HepG2 (cell line): ENCODE results near the gene LEPROT. TPM values are rescaled to one million over a fixed set of nuclear protein-coding genes. Genes with fewer than 3 reads are reported as not detected.

Experiments used
- AKAP8 ChIP-seq: sonication (generic); formaldehyde crosslinking; IDR thresholded peaks from 2 replicates; pipeline ENCODE4 v1.5.1; 2020; ENCODE audit warnings: mild to moderate bottlenecking, missing genetic modification reagents
- ETV6 ChIP-seq: sonication (generic); formaldehyde crosslinking; conservative IDR thresholded peaks from 2 replicates; pipeline ENCODE4 v1.4.0; 2020; ENCODE audit warnings: missing genetic modification reagents
- KLF6 ChIP-seq: IDR thresholded peaks from 2 replicates; pipeline ENCODE4 v1.8.0; 2016; ENCODE audit warnings: missing biosample characterization, missing genetic modification reagents
- NBN ChIP-seq: fragments of 450-650 bp; conservative IDR thresholded peaks from 2 replicates; pipeline ENCODE4 v1.6.1; 2017
- PLRG1 ChIP-seq: fragments of 450-650 bp; conservative IDR thresholded peaks from 2 replicates; pipeline ENCODE4 v1.6.1; 2016
- SMARCE1 ChIP-seq: fragments of 450-650 bp; IDR thresholded peaks from 2 replicates; pipeline ENCODE4 v1.6.1; 2017; ENCODE audit warnings: borderline replicate concordance
- TOE1 ChIP-seq: sonication (generic); formaldehyde crosslinking; IDR thresholded peaks from 2 replicates; pipeline ENCODE4 v1.4.0; 2020; ENCODE audit warnings: mild to moderate bottlenecking, missing genetic modification reagents
- ZNF33A ChIP-seq: sonication (generic); formaldehyde crosslinking; IDR thresholded peaks from 2 replicates; pipeline ENCODE4 v1.5.1; 2020; ENCODE audit warnings: missing genetic modification reagents, mild to moderate bottlenecking, moderate library complexity, borderline replicate concordance
- ZNF563 ChIP-seq: sonication (generic); formaldehyde crosslinking; IDR thresholded peaks from 2 replicates; pipeline ENCODE4 v1.8.0; 2022; ENCODE audit warnings: mild to moderate bottlenecking, moderate library complexity, missing genetic modification reagents
- ZNF790 ChIP-seq: sonication (generic); formaldehyde crosslinking; IDR thresholded peaks from 2 replicates; pipeline ENCODE4 v1.8.0; 2022; ENCODE audit warnings: missing genetic modification reagents, mild to moderate bottlenecking, borderline replicate concordance
- polyA plus RNA-seq, 8 experiments: library from polyadenylated mRNA; depleted of rRNA in 3 of 8; stranded (reverse) in 7 of 8; unstranded in 1 of 8; fragments of >200 nt; fragmentation: Illumina TruSeq in 4 of 8; extraction: Trizol in 4 of 8; gene quantifications; 2 replicates each; pipeline versions ENCODE4 v1.2.1 to v1.2.3, GENCODE V29; 2011 to 2016; ENCODE audit warnings: low read depth in 4 of 8, missing spikeins in 1 of 8, mixed read lengths in 1 of 8; ENCODE audit not compliant: insufficient read depth in 1 of 8
- total RNA-seq, 5 experiments: library from RNA; depleted of rRNA; stranded (reverse); fragments of >200 nt; fragmentation: Illumina TruSeq; extraction: Trizol; gene quantifications; 2 replicates each; pipeline ENCODE4 v1.2.3, GENCODE V29; 2016; ENCODE audit warnings: low read depth in 1 of 5
- TF ChIP-seq, protein P1 (sequence below): sonication (generic); formaldehyde crosslinking; IDR thresholded peaks from 2 replicates; pipeline ENCODE4 v1.8.0; 2022; ENCODE audit warnings: missing genetic modification reagents, mild to moderate bottlenecking, moderate library complexity, borderline replicate concordance
- TF ChIP-seq, protein P2 (sequence below): sonication (generic); formaldehyde crosslinking; IDR thresholded peaks from 2 replicates; pipeline ENCODE4 v1.8.0; 2022; ENCODE audit warnings: mild to moderate bottlenecking, missing genetic modification reagents, moderate library complexity
- TF ChIP-seq, protein P3 (sequence below): sonication (generic); formaldehyde crosslinking; IDR thresholded peaks from 2 replicates; pipeline ENCODE4 v1.9.0; 2021; ENCODE audit warnings: mild to moderate bottlenecking, missing genetic modification reagents
- TF ChIP-seq, protein P4 (sequence below): IDR thresholded peaks from 2 replicates; pipeline ENCODE4 v1.6.1; 2016; ENCODE audit warnings: missing biosample characterization, missing genetic modification reagents, low read depth
- TF ChIP-seq, protein P5 (sequence below): sonication (generic); formaldehyde crosslinking; IDR thresholded peaks from 2 replicates; pipeline ENCODE4 v1.4.0; 2020; ENCODE audit warnings: missing genetic modification reagents
- TF ChIP-seq, protein P6 (sequence below): sonication (generic); formaldehyde crosslinking; IDR thresholded peaks from 2 replicates; pipeline ENCODE4 v1.5.0; 2020; ENCODE audit warnings: missing genetic modification reagents, mild to moderate bottlenecking, borderline replicate concordance

Gene LEPROT
- total and polyA plus RNA-seq, 2 of the 13 experiments (the other 11 are each of a cell fraction or from before 2014, with no cell fraction given): 36.8 to 51.4 TPM

DNA sequence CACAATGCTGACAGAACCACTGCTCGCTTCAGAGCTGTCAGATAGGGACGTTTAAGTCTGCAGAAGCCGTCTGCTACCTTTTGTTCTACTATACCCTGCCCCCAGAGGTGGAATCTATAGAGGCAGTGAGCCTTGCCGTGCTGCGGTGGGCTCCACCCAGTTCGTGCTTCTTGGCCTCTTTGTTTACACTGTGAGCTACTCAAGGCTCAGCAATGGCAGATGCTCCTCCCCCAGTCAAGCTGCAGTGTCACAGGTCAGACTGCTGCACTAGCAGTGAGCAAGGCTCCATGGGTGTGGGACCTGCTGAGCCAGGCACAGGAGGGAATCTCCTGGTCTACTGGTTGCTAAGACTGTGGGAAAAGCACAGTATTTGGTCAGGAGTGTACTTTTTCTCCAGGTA lies 47.1 kb downstream of the LEPROT start (continued):
- TF ChIP-seq, protein P1, sequence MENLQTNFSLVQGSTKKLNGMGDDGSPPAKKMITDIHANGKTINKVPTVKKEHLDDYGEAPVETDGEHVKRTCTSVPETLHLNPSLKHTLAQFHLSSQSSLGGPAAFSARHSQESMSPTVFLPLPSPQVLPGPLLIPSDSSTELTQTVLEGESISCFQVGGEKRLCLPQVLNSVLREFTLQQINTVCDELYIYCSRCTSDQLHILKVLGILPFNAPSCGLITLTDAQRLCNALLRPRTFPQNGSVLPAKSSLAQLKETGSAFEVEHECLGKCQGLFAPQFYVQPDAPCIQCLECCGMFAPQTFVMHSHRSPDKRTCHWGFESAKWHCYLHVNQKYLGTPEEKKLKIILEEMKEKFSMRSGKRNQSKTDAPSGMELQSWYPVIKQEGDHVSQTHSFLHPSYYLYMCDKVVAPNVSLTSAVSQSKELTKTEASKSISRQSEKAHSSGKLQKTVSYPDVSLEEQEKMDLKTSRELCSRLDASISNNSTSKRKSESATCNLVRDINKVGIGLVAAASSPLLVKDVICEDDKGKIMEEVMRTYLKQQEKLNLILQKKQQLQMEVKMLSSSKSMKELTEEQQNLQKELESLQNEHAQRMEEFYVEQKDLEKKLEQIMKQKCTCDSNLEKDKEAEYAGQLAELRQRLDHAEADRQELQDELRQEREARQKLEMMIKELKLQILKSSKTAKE (CRISPR knock-in tag): peak; percentile 81
- no peak for TF ChIP-seq PLRG1
- no peak for TF ChIP-seq TOE1 (CRISPR knock-in tag)
- 0 out of 2 replicates have a peak, but pooled peaks have one; percentile 39 for TF ChIP-seq AKAP8 (CRISPR knock-in tag)
- TF ChIP-seq, protein P2, sequence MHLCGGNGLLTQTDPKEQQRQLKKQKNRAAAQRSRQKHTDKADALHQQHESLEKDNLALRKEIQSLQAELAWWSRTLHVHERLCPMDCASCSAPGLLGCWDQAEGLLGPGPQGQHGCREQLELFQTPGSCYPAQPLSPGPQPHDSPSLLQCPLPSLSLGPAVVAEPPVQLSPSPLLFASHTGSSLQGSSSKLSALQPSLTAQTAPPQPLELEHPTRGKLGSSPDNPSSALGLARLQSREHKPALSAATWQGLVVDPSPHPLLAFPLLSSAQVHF (CRISPR knock-in tag): no peak
- TF ChIP-seq, protein P3, sequence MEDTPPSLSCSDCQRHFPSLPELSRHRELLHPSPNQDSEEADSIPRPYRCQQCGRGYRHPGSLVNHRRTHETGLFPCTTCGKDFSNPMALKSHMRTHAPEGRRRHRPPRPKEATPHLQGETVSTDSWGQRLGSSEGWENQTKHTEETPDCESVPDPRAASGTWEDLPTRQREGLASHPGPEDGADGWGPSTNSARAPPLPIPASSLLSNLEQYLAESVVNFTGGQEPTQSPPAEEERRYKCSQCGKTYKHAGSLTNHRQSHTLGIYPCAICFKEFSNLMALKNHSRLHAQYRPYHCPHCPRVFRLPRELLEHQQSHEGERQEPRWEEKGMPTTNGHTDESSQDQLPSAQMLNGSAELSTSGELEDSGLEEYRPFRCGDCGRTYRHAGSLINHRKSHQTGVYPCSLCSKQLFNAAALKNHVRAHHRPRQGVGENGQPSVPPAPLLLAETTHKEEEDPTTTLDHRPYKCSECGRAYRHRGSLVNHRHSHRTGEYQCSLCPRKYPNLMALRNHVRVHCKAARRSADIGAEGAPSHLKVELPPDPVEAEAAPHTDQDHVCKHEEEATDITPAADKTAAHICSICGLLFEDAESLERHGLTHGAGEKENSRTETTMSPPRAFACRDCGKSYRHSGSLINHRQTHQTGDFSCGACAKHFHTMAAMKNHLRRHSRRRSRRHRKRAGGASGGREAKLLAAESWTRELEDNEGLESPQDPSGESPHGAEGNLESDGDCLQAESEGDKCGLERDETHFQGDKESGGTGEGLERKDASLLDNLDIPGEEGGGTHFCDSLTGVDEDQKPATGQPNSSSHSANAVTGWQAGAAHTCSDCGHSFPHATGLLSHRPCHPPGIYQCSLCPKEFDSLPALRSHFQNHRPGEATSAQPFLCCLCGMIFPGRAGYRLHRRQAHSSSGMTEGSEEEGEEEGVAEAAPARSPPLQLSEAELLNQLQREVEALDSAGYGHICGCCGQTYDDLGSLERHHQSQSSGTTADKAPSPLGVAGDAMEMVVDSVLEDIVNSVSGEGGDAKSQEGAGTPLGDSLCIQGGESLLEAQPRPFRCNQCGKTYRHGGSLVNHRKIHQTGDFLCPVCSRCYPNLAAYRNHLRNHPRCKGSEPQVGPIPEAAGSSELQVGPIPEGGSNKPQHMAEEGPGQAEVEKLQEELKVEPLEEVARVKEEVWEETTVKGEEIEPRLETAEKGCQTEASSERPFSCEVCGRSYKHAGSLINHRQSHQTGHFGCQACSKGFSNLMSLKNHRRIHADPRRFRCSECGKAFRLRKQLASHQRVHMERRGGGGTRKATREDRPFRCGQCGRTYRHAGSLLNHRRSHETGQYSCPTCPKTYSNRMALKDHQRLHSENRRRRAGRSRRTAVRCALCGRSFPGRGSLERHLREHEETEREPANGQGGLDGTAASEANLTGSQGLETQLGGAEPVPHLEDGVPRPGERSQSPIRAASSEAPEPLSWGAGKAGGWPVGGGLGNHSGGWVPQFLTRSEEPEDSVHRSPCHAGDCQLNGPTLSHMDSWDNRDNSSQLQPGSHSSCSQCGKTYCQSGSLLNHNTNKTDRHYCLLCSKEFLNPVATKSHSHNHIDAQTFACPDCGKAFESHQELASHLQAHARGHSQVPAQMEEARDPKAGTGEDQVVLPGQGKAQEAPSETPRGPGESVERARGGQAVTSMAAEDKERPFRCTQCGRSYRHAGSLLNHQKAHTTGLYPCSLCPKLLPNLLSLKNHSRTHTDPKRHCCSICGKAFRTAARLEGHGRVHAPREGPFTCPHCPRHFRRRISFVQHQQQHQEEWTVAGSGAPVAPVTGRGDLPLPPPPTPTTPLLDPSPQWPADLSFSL (CRISPR knock-in tag): no peak
- TF ChIP-seq, protein P4, sequence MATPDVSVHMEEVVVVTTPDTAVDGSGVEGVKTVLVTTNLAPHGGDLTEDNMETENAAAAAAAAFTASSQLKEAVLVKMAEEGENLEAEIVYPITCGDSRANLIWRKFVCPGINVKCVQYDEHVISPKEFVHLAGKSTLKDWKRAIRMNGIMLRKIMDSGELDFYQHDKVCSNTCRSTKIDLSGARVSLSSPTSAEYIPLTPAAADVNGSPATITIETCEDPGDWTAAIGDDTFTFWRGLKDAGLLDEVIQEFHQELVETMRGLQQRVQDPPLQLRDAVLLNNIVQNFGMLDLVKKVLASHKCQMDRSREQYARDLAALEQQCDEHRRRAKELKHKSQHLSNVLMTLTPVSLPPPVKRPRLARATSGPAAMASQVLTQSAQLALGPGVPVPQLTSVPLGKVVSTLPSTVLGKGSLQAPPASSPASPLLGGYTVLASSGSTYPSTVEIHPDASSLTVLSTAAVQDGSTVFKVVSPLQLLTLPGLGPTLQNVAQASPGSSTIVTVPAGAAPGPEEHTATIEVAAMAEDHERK: no peak
- no peak for TF ChIP-seq KLF6 (CRISPR knock-in tag)
- TF ChIP-seq, protein P5, sequence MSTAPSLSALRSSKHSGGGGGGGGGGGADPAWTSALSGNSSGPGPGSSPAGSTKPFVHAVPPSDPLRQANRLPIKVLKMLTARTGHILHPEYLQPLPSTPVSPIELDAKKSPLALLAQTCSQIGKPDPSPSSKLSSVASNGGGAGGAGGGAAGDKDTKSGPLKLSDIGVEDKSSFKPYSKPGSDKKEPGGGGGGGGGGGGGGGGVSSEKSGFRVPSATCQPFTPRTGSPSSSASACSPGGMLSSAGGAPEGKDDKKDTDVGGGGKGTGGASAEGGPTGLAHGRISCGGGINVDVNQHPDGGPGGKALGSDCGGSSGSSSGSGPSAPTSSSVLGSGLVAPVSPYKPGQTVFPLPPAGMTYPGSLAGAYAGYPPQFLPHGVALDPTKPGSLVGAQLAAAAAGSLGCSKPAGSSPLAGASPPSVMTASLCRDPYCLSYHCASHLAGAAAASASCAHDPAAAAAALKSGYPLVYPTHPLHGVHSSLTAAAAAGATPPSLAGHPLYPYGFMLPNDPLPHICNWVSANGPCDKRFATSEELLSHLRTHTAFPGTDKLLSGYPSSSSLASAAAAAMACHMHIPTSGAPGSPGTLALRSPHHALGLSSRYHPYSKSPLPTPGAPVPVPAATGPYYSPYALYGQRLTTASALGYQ (CRISPR knock-in tag): peak; percentile 72; the same call in 1 of the 2 replicates
- no peak for TF ChIP-seq ZNF33A
- TF ChIP-seq ETV6 (CRISPR knock-in tag): 0 out of 2 replicates have a peak, but pooled peaks have one; percentile 30
- TF ChIP-seq, protein P6, sequence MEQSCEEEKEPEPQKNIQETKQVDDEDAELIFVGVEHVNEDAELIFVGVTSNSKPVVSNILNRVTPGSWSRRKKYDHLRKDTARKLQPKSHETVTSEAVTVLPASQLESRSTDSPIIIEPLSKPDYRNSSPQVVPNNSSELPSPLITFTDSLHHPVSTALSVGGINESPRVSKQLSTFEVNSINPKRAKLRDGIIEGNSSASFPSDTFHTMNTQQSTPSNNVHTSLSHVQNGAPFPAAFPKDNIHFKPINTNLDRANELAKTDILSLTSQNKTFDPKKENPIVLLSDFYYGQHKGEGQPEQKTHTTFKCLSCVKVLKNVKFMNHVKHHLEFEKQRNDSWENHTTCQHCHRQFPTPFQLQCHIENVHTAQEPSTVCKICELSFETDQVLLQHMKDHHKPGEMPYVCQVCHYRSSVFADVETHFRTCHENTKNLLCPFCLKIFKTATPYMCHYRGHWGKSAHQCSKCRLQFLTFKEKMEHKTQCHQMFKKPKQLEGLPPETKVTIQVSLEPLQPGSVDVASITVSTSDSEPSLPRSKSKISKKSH (CRISPR knock-in tag): no peak
- no peak for TF ChIP-seq NBN
- TF ChIP-seq ZNF790 (CRISPR knock-in tag): no peak
- TF ChIP-seq SMARCE1: no peak
- TF ChIP-seq ZNF563: no peak
